ENCODE measurements around the gene PTMA.
A peak's percentile ranks its signal among the peaks of the same experiment; 100 is the strongest.

Gene PTMA

DNA sequence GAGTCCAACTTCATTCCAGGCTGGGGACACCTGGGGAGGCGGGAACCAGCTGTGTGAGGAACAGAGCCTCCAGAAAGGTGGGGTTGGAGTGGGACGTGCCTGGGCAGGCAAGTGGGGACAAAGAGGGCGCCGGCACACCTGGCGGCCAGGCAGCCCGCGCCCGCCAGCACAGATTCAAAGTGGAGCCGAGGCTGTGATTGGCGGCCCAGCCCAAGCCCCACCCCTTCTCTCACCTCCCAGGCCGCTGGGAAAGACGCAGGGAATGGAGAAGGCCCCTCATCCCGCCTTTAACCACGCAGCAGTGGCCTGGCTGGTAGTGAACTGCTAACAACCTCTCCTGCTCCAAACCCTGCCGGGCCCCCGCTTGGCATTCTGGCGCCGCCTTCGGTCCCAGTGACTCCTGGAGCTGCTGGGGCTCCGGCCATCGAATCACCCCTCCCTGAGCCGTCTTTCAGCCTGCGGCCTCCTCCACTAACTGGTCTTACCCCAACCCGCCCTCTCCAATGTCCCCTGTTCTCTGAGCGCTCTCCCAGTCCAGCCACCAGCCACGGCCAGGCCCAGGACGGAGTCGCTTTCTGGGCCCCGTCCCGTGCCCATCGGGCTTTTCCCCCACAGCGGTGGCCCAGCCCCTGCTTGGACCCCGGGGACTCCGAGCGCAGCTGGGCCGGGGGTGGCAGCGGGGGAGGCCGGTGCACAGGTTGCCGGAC lies 27.9 kb upstream of the PTMA start:
- H3K27ac ChIP-seq (ENCODE audit: low read length) = peak overlapping the region; percentile 98
- peak overlapping the region; percentile 95 for H3K9ac ChIP-seq (ENCODE audit: low read length)
- H3K36me3 ChIP-seq (ENCODE audit: control insufficient read depth, low read depth, low read length) = no peaks in the 10 kb centered on the region
- H3K4me3 ChIP-seq (ENCODE audit: low read length) = peak overlapping the region; percentile 70
- no peaks in the 10 kb centered on the region for H3K9me3 ChIP-seq (ENCODE audit: control insufficient read depth, low read depth, low read length)
- peaks cover 22% of the 10 kb centered on the region for H3K4me1 ChIP-seq (ENCODE audit: control insufficient read depth, low read depth, low read length)
- no peaks in the 10 kb centered on the region for H3K27me3 ChIP-seq (ENCODE audit: control insufficient read depth, insufficient read depth, low read length)

DNA sequence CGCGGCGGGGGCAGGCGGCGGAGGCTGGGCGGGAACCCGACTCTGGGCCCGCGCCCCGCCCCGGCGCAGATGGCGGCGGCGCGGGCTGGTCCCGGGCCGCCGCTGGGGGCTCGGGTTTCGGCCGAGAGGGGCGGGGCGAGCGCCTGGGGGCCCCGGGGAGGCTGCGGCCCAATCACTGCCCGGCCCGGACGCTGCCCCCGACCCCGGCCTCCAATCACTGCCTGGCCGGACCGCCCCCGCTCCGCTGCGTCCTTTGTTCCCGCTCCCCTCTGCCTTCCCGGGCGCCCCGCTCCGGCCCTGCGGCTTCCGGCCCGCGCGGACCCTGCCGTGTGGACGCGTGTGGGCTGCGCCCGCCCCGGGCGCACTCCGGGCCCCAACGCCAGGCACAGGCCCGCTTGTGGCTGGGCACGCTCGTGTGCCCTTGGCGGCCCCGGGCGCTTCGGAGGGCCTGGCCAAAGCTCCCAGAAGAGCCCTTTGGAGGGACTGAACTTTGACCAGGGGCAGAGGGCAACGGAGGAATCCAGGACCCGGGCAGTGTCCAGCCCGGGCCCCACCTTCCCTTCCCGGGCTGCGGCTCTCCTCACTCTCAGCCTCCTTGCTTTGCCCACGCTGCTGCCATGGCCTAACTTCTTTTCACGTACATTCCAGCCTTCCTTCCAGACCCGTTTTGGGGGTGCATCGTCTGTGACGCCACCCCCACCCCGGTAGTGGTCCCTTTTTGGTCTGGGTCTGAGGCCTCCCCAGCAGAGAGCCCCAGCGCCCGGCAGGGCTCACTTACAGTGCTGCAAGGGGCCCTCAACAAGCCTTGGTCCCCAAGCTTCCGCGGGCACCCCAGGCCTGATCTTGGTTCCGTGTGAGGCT lies 27.1 kb upstream of the PTMA start:
- Histone ChIP-seq H3K9me3 (ENCODE audit: control insufficient read depth, low read depth, low read length) (no peaks in the 10 kb centered on the region), H3K9ac (ENCODE audit: low read length) (peak overlapping the region; percentile 98), H3K27ac (ENCODE audit: low read length) (peak overlapping the region; percentile 98), H3K4me1 (ENCODE audit: control insufficient read depth, low read depth, low read length) (peaks cover 23% of the 10 kb centered on the region), H3K4me3 (ENCODE audit: low read length) (peak overlapping the region; percentile 70), H3K27me3 (ENCODE audit: control insufficient read depth, insufficient read depth, low read length) (no peaks in the 10 kb centered on the region), H3K36me3 (ENCODE audit: control insufficient read depth, low read depth, low read length) (no peaks in the 10 kb centered on the region)

DNA sequence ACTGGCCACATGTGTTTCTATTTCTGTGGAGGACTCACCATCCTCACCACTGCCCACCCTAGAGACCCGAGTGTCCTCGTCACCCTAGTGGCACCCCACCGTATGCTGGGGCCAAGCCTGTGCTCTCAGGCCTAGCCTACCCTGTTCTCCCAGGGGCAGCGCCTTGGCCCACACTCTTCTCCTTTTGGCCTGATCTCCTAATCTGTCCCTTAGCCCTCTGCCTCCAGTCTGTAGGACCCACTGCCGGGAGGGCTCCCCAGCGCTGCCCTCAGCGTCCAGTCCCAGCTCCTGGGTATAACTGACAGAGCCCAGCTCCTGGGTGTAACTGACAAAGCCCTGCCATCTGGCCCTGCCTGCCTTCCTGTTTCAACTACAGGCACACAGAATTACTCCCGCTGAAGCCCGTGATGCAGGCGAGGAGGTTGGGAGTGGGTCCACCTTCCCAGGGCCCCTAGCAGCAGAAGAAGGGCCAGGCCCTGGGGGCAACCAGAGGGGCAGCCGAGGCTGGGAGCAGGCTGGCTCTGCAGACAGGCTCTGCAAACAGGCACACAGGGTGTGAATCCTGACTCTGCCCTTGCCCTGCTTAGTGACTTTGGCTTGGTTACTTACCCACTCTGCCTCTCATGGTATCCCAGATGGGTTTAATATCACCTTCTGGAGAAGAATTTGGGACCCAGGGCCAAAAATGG lies 25.6 kb upstream of the PTMA start:
- H3K9ac ChIP-seq (ENCODE audit: low read length) = no peak overlapping the region
- H3K9me3 ChIP-seq (ENCODE audit: control insufficient read depth, low read depth, low read length) = no peaks in the 10 kb centered on the region
- H3K27me3 ChIP-seq (ENCODE audit: control insufficient read depth, insufficient read depth, low read length) = no peaks in the 10 kb centered on the region
- peaks cover 31% of the 10 kb centered on the region for H3K4me1 ChIP-seq (ENCODE audit: control insufficient read depth, low read depth, low read length)
- no peak overlapping the region for H3K4me3 ChIP-seq (ENCODE audit: low read length)
- H3K36me3 ChIP-seq (ENCODE audit: control insufficient read depth, low read depth, low read length) = no peaks in the 10 kb centered on the region
- no peak overlapping the region for H3K27ac ChIP-seq (ENCODE audit: low read length)

DNA sequence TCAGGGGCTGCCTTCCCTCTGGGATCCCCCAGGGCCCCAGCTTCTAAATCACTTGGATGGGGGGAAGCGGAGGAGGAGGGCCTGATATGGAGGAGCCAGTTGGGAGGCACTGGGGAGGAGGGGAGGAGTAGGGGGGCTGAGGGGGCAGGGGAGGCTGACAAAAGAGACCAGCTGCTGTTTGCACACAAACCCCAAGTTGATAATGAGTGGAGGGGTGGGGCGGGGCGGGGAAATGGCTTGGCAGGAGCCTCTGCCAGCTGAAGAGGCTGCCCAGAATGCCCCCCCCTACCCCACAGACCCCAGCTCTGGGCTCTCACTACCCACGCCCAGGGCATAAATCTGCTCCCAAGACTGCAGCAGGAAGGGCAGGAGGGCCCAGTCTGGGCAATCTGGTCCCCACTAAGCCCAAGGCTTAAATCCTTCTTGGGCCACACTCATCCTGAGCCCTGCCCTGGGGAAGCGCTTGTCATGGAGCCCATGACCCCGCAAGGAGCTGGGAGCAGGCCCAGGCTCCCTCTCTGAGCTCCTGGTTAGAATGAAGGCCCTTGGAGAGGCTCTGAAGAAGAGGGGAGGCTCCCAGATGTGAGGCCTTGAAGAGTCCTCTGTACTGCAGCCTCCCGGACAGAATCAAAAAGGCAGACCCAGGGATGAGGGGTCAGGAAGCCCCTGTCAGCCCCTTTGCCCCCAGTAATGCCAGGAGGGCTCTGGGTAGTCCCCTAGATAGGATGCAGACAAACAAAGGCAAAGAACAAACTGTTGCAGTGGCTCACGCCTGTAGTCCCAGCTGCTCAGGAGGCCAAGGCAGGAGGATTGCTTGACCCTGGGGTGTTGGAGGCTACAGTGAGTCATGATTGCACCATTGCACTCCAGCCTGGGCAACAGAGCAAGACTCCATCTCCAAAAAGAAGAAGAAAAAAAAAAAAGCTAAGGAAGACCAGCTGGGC lies 24.8 kb upstream of the PTMA start:
- no peak overlapping the region for H3K27ac ChIP-seq (ENCODE audit: low read length)
- H3K9me3 ChIP-seq (ENCODE audit: control insufficient read depth, low read depth, low read length) = no peaks in the 10 kb centered on the region
- H3K4me1 ChIP-seq (ENCODE audit: control insufficient read depth, low read depth, low read length) = peaks cover 31% of the 10 kb centered on the region
- H3K27me3 ChIP-seq (ENCODE audit: control insufficient read depth, insufficient read depth, low read length) = no peaks in the 10 kb centered on the region
- no peaks in the 10 kb centered on the region for H3K36me3 ChIP-seq (ENCODE audit: control insufficient read depth, low read depth, low read length)
- H3K4me3 ChIP-seq (ENCODE audit: low read length) = no peak overlapping the region
- H3K9ac ChIP-seq (ENCODE audit: low read length) = no peak overlapping the region

DNA sequence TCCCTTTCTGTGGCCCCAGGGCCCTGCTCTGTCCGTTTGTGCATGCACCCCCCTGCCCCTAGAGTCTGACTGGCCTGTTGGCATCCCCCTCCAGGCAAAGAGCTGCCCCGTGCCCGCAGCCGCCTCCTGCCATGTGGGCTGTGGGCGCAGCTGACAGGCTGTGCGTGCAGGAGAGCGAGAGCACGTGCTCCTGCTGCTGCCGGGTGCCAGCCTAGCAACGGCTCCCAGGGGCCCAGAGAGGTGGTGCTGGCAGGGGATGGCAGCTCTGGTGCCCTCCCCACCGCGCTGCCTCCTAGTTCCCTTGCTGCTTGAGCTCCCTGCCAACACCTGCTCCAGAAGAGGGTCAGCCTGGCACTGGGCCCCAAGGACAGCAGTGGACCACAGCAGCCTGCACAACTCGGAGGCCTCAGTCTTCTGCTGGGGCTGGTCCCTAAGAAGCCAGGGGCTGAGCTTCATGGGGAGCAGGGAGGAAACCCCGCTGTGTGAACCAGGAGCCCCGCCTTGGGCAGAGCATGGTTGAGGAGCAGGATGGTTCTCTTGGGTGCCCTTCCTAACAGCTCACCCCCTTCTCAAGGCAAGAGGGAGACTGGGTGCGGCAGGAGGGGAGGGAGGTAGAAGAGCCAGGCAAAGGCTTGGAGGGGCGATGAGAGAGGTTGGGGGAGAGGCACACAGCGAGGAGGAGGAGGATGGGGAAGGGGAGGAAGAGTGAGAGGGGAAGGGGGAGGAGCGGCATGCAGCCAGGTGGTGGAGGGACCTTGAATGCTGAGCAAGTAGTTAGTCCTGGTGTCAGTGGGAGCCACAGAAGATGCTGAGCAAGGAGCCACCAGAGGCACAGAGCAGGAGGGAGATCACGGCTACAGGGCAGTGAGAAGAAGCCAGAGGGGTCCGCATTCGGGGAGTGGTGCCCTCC lies 23.8 kb upstream of the PTMA start:
- H3K9me3 ChIP-seq (ENCODE audit: control insufficient read depth, low read depth, low read length) = no peaks in the 10 kb centered on the region
- H3K27me3 ChIP-seq (ENCODE audit: control insufficient read depth, insufficient read depth, low read length) = no peaks in the 10 kb centered on the region
- no peak overlapping the region for H3K4me3 ChIP-seq (ENCODE audit: low read length)
- no peak overlapping the region for H3K27ac ChIP-seq (ENCODE audit: low read length)
- H3K36me3 ChIP-seq (ENCODE audit: control insufficient read depth, low read depth, low read length) = no peaks in the 10 kb centered on the region
- H3K9ac ChIP-seq (ENCODE audit: low read length) = no peak overlapping the region
- H3K4me1 ChIP-seq (ENCODE audit: control insufficient read depth, low read depth, low read length) = peaks cover 31% of the 10 kb centered on the region

DNA sequence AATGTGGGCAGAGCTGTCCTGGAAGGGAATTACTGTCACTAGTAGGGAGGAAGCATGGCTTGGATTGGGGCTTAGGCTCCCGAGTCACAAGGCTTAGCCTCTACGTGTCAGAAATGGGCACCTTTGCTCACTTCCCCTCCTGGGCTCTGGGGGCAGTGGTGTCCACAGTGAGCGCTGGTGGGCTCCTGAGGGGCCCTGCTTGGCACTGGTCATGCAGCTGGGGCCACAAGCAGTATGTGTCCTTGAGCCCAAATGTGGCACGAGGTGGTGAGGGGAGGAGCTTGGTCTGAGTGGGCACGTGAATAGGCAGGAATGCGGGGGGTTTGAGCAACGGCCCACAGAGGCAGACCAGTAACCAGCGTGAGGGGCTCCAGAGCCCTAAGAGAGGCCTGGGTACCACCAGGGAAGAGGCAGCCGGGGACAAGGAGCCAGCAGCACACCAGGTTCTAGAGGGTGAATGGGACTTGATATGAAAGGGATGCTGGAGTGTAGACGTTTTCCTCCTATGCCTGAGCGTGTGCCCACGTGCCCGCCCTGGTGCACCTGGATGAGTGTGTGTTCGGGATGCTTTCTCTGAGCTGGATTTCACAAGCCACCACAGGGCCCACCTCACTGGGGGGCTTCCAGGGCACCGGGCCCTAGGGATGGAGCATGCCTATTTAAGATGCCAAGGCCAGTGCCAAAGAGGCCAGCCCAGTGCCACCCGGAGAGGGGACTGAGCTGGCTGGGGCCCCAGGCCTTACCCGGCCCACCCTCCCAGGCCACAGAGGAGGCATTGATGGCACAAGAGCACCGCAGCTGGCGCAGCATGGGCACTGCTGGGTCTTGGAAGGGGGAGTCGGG lies 22.8 kb upstream of the PTMA start:
- no peak overlapping the region for H3K27ac ChIP-seq (ENCODE audit: low read length)
- H3K4me3 ChIP-seq (ENCODE audit: low read length) = peak overlapping the region; percentile 32
- H3K36me3 ChIP-seq (ENCODE audit: control insufficient read depth, low read depth, low read length) = no peaks in the 10 kb centered on the region
- H3K4me1 ChIP-seq (ENCODE audit: control insufficient read depth, low read depth, low read length) = peaks cover 24% of the 10 kb centered on the region
- no peak overlapping the region for H3K9ac ChIP-seq (ENCODE audit: low read length)
- no peaks in the 10 kb centered on the region for H3K9me3 ChIP-seq (ENCODE audit: control insufficient read depth, low read depth, low read length)
- H3K27me3 ChIP-seq (ENCODE audit: control insufficient read depth, insufficient read depth, low read length) = no peaks in the 10 kb centered on the region

DNA sequence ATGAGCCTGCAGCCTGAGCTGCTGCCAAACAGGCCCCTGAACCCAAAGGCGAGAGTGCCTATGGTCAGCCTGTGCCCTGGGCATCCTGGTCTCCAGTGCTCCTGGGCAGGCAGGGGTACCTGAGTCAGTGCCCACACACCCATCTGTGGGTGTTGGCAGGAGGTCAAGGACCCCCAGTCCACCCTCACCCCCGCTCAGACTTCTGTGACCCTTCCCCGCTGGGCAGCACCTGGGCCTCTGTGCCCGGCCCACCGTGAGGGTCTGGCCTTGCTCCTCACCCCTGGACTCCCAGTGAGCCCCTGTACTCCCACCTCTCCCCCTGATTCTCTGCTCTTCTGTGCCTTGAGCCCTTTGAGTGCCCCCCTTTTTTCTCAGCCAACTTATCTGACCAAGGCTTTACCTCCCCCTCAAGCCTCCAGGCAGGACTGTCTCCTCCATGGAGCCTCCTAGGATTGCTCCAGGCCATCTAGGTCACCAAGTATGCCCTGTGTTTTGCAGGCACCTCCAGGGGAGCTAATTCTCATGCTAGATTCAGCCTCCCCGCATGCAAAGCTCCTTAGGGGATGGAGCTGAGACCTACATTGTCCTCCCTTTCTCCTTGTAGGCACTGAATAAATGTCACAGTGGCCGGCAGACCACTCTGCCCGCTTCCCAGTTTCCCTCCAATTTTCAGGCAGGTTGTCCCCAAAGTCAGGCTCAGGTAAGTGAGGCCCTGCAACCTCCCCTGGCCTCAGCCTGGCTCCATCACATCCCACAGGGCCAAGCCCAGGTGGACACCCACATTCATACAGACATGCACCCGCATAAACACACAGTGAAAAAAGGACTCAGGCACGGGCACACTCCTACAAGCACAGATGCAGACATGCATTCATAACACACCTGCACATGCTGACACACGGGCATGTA lies 21.9 kb upstream of the PTMA start:
- Histone ChIP-seq H3K9me3 (ENCODE audit: control insufficient read depth, low read depth, low read length) (no peaks in the 10 kb centered on the region), H3K27me3 (ENCODE audit: control insufficient read depth, insufficient read depth, low read length) (no peaks in the 10 kb centered on the region), H3K4me3 (ENCODE audit: low read length) (peak overlapping the region; percentile 71), H3K36me3 (ENCODE audit: control insufficient read depth, low read depth, low read length) (no peaks in the 10 kb centered on the region), H3K9ac (ENCODE audit: low read length) (no peak overlapping the region), H3K4me1 (ENCODE audit: control insufficient read depth, low read depth, low read length) (peaks cover 22% of the 10 kb centered on the region), H3K27ac (ENCODE audit: low read length) (no peak overlapping the region)

DNA sequence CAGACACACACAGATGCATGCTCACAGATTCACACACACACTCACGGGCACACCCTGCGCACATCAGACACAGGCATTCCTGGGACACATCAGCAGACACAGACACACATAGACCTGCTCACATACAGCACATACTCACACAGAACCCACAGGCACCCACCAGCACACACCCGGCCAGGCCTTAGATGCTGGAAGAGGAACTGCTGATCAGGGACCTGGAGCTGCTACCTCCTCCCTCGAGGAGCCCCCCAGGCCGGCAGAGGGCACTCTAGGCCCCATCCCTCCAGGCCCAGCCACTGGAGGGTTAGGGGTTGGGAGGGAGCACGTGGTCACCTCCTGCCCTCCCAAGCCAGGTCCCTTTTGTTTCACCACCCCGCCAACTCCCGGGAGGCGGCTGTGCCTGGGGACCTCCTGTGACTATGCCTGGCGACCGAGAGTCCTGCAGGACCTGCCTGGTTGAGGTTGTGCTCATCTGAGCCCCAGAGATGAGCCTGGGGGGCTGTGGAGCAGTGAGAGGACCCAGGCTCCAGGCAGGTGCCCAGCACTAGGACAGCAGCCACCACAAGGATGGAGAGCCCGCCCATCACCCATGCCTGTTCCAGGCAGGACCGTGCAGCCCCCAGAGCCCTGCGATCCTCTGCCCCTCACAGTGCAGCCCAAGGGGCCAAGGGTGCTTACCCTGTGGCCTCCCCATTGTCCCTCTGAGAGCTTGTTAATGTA lies 21.0 kb upstream of the PTMA start:
- H3K27ac ChIP-seq (ENCODE audit: low read length) = peak overlapping the region; percentile 87
- H3K9ac ChIP-seq (ENCODE audit: low read length) = peak overlapping the region; percentile 83
- peaks cover 13% of the 10 kb centered on the region for H3K4me1 ChIP-seq (ENCODE audit: control insufficient read depth, low read depth, low read length)

DNA sequence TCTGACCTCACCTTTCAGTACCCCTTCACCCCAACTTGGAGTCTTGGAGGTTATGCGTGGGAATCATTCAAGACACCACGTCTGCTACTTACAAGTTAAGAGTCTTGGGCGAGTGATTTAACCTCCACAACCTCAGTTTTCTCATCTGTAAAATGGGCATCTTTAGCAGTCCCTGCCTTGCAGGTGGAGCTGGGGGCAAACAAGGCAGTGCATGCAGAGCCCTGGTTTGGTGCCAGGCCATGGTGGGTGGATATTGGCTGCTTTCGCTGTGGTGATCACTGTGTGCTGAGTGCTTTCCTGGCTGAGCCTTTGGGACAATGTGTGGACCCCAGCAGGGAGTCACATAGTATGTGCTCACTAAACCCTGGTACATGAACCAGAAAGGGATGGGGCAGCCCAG lies 20.4 kb upstream of the PTMA start:
- no peaks in the 10 kb centered on the region for H3K27me3 ChIP-seq (ENCODE audit: control insufficient read depth, insufficient read depth, low read length)
- H3K4me3 ChIP-seq (ENCODE audit: low read length) = peak overlapping the region; percentile 71
- no peaks in the 10 kb centered on the region for H3K9me3 ChIP-seq (ENCODE audit: control insufficient read depth, low read depth, low read length)
- peaks cover 11% of the 10 kb centered on the region for H3K4me1 ChIP-seq (ENCODE audit: control insufficient read depth, low read depth, low read length)
- peak overlapping the region; percentile 83 for H3K9ac ChIP-seq (ENCODE audit: low read length)
- H3K27ac ChIP-seq (ENCODE audit: low read length) = no peak overlapping the region
- no peaks in the 10 kb centered on the region for H3K36me3 ChIP-seq (ENCODE audit: control insufficient read depth, low read depth, low read length)

More for the DNA sequence above, 21.0 kb upstream of the PTMA start:
- Histone ChIP-seq H3K9me3 (ENCODE audit: control insufficient read depth, low read depth, low read length) (no peaks in the 10 kb centered on the region), H3K4me3 (ENCODE audit: low read length) (peak overlapping the region; percentile 71), H3K27me3 (ENCODE audit: control insufficient read depth, insufficient read depth, low read length) (no peaks in the 10 kb centered on the region), H3K36me3 (ENCODE audit: control insufficient read depth, low read depth, low read length) (no peaks in the 10 kb centered on the region)
